ENCODE results near the gene ZCCHC7. TPM values are rescaled to one million over a fixed set of nuclear protein-coding genes. Genes with fewer than 3 reads are reported as not detected.
A peak's percentile ranks its signal among the peaks of the same experiment; 100 is the strongest.

The ZCCHC7 gene
- total and polyA plus RNA-seq, 9 of the 15 experiments (the other 6 are each of a cell fraction or from before 2014, with no cell fraction given): 34.1 to 68.9 (median 48.8) TPM

DNA sequence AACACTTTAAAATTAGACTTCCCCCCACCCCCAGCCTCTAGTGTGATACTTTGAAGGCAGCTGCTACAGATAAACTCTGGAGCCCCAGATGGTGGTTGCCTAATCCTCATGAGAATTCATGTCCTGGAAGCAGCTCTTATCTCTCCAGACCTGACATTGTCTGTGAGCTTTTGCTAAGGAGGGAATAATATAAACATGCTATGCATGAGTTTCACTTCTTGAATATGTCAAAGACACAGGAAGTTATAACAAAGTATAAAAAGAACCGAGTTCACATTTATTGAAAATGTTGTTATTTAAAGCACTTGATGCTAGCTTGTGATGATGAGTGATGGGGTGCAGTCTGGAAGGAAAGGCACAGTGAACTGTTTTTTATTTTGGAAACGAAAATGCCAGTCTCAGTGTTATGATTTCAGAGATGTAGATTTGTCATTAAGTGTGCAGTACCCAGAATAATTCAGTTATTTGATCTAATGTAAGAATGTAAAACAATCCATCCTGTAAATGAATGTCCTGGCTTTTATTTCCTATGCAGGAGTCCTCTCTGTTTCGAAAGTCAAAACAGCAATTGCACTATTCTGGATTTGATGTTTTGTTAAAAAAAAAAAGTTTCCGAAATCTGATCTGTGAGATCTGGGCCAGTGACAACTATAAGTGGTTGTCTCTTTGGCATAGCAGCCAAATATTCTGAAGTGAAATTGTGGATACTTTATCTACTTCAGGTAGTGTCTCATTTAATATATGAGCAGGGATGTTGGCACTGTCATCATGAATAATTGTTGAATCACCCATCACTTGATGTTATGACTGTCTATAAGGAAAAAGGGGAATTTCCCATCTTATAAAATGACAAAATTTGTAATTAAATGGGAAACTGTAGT, 77.0 kb downstream of the ZCCHC7 start (continued):
- peak; percentile 92 for TF ChIP-seq ETV1 (tag; conservative IDR thresholded peaks at IDR 0.05; ENCODE audit: low read depth)
- TF ChIP-seq HEY1 (CRISPR knock-in tag; IDR thresholded peaks at IDR 0.05; ENCODE audit: borderline replicate concordance): peak; percentile 91
- peak; percentile 88 for TF ChIP-seq CEBPG (CRISPR knock-in tag; IDR thresholded peaks at IDR 0.05)
- peak; percentile 91 to 97 for TF ChIP-seq CEBPG (tag; conservative IDR thresholded peaks at IDR 0.05 in 1 of 2, IDR thresholded peaks at IDR 0.05 in 1 of 2)
- peak; percentile 80 for TF ChIP-seq PYGO2 (tag; IDR thresholded peaks at IDR 0.05)
- TF ChIP-seq, protein P1, sequence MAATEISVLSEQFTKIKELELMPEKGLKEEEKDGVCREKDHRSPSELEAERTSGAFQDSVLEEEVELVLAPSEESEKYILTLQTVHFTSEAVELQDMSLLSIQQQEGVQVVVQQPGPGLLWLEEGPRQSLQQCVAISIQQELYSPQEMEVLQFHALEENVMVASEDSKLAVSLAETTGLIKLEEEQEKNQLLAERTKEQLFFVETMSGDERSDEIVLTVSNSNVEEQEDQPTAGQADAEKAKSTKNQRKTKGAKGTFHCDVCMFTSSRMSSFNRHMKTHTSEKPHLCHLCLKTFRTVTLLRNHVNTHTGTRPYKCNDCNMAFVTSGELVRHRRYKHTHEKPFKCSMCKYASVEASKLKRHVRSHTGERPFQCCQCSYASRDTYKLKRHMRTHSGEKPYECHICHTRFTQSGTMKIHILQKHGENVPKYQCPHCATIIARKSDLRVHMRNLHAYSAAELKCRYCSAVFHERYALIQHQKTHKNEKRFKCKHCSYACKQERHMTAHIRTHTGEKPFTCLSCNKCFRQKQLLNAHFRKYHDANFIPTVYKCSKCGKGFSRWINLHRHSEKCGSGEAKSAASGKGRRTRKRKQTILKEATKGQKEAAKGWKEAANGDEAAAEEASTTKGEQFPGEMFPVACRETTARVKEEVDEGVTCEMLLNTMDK (IDR thresholded peaks at IDR 0.05; ENCODE audit: borderline replicate concordance, insufficient read depth, low read depth, low read length, poor library complexity, severe bottlenecking): no peak
- no peak for TF ChIP-seq MEIS2 (IDR thresholded peaks at IDR 0.05; ENCODE audit: partially characterized antibody)
- peak; percentile 62; the same call in 1 of the 2 replicates for TF ChIP-seq CREB1 (IDR thresholded peaks at IDR 0.05)
- no peak for TF ChIP-seq CREB1 (CRISPR knock-in tag; IDR thresholded peaks at IDR 0.05)
- peak; percentile 76 for TF ChIP-seq FOXJ2 (tag; IDR thresholded peaks at IDR 0.05)
- no peak for TF ChIP-seq NCOA6 (IDR thresholded peaks at IDR 0.05)
- TF ChIP-seq WHSC1 (IDR thresholded peaks at IDR 0.05; ENCODE audit: low read length): no peak
- TF ChIP-seq TAF15 (IDR thresholded peaks at IDR 0.05; ENCODE audit: low read depth, low read length): no peak
- no peak for TF ChIP-seq THRAP3 (IDR thresholded peaks at IDR 0.05; ENCODE audit: borderline replicate concordance)
- no peak for TF ChIP-seq PHF20 (IDR thresholded peaks at IDR 0.05; ENCODE audit: partially characterized antibody)
- 0 out of 2 replicates have a peak, but pooled peaks have one; percentile 18 for TF ChIP-seq SP1 (CRISPR knock-in tag; IDR thresholded peaks at IDR 0.05)
- TF ChIP-seq NFIX (CRISPR knock-in tag; IDR thresholded peaks at IDR 0.05; ENCODE audit: low read depth): no peak
- peak; percentile 69 for TF ChIP-seq ETV5 (CRISPR knock-in tag; IDR thresholded peaks at IDR 0.05; ENCODE audit: low read depth)
- peak; percentile 82; the same call in 1 of the 2 replicates for TF ChIP-seq TEAD2 (tag; IDR thresholded peaks at IDR 0.05)
- TF ChIP-seq, protein P2, sequence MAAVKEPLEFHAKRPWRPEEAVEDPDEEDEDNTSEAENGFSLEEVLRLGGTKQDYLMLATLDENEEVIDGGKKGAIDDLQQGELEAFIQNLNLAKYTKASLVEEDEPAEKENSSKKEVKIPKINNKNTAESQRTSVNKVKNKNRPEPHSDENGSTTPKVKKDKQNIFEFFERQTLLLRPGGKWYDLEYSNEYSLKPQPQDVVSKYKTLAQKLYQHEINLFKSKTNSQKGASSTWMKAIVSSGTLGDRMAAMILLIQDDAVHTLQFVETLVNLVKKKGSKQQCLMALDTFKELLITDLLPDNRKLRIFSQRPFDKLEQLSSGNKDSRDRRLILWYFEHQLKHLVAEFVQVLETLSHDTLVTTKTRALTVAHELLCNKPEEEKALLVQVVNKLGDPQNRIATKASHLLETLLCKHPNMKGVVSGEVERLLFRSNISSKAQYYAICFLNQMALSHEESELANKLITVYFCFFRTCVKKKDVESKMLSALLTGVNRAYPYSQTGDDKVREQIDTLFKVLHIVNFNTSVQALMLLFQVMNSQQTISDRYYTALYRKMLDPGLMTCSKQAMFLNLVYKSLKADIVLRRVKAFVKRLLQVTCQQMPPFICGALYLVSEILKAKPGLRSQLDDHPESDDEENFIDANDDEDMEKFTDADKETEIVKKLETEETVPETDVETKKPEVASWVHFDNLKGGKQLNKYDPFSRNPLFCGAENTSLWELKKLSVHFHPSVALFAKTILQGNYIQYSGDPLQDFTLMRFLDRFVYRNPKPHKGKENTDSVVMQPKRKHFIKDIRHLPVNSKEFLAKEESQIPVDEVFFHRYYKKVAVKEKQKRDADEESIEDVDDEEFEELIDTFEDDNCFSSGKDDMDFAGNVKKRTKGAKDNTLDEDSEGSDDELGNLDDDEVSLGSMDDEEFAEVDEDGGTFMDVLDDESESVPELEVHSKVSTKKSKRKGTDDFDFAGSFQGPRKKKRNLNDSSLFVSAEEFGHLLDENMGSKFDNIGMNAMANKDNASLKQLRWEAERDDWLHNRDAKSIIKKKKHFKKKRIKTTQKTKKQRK (IDR thresholded peaks at IDR 0.05; ENCODE audit: borderline replicate concordance, low read depth, low read length): no peak
- TF ChIP-seq ZNF282 (CRISPR knock-in tag; IDR thresholded peaks at IDR 0.05): no peak
- no peak for TF ChIP-seq GABPB2 (CRISPR knock-in tag; conservative IDR thresholded peaks at IDR 0.05)
